Astrocyte (in vitro differentiated cells and primary cell): ENCODE data around the gene ST6GALNAC3. TPM values are rescaled to one million over a fixed set of nuclear protein-coding genes. Genes with fewer than 3 reads are reported as not detected.
"Not testable (repeated sequence)": the region's sequence is repeated elsewhere in the genome, so short reads cannot be mapped to it uniquely, and the experiment has no call there.

ENCODE experiments used
- DNase-seq: peaks from one replicate; pipeline ENCODE4 v3.0.0-alpha.2; 2010; ENCODE audit warnings: low read depth
- FAIRE-seq: peaks from 2 replicates; lab custom pipeline; 2011; peaks lifted over from hg19 to GRCh38; lab: Jason Lieb, UNC
- H2AFZ ChIP-seq: 2 replicates; pipeline ENCODE4 v1.6.0; 2012; ENCODE audit warnings: low read depth, low read length, inconsistent platforms
- H3K27ac ChIP-seq: 2 replicates; pipeline ENCODE4 v1.5.1; 2011; ENCODE audit warnings: low read depth, low read length, inconsistent platforms
- H3K27me3 ChIP-seq: 2 replicates; pipeline ENCODE4 v1.6.0; 2011; ENCODE audit warnings: low read length, inconsistent platforms; ENCODE audit not compliant: insufficient read depth
- H3K36me3 ChIP-seq: 2 replicates; pipeline ENCODE4 v1.5.1; 2011; ENCODE audit warnings: low read length, inconsistent platforms; ENCODE audit not compliant: insufficient read depth
- H3K4me1 ChIP-seq: 2 replicates; pipeline ENCODE4 v1.5.1; 2011; ENCODE audit warnings: low read length, inconsistent platforms; ENCODE audit not compliant: insufficient read depth
- H3K4me2 ChIP-seq: 2 replicates; pipeline ENCODE4 v1.6.0; 2012; ENCODE audit warnings: low read length, inconsistent platforms
- H3K4me3 ChIP-seq: 2 replicates; pipeline ENCODE4 v1.5.1; 2011; ENCODE audit warnings: low read depth, mild to moderate bottlenecking, low read length, inconsistent platforms; ENCODE audit not compliant: insufficient read depth
- H3K79me2 ChIP-seq: 2 replicates; pipeline ENCODE4 v1.6.0; 2012; ENCODE audit warnings: mild to moderate bottlenecking, low read length, inconsistent platforms; ENCODE audit not compliant: insufficient read depth
- H3K9ac ChIP-seq: 2 replicates; pipeline ENCODE4 v1.6.0; 2012; ENCODE audit warnings: mild to moderate bottlenecking, low read length, inconsistent platforms
- H3K9me3 ChIP-seq: 2 replicates; pipeline ENCODE4 v1.5.1; 2012; ENCODE audit warnings: low read depth, mild to moderate bottlenecking, low read length, inconsistent platforms; ENCODE audit not compliant: insufficient read depth
- H4K20me1 ChIP-seq: 2 replicates; pipeline ENCODE4 v1.6.0; 2012; ENCODE audit warnings: low read length, inconsistent platforms; ENCODE audit not compliant: insufficient read depth
- H3K27ac Mint-ChIP-seq: one replicate; pipeline ENCODE4 v1.8.0; 2021; ENCODE audit warnings: mild to moderate bottlenecking, mixed read lengths; ENCODE audit not compliant: unreplicated experiment
- H3K27me3 Mint-ChIP-seq: one replicate; pipeline ENCODE4 v1.8.0; 2021; ENCODE audit warnings: low read depth, mixed read lengths; ENCODE audit not compliant: unreplicated experiment
- H3K36me3 Mint-ChIP-seq: one replicate; pipeline ENCODE4 v1.8.0; 2021; ENCODE audit warnings: low read depth, mixed read lengths; ENCODE audit not compliant: unreplicated experiment
- H3K4me1 Mint-ChIP-seq: one replicate; pipeline ENCODE4 v1.8.0; 2021; ENCODE audit warnings: low read depth, mixed read lengths; ENCODE audit not compliant: unreplicated experiment
- H3K4me3 Mint-ChIP-seq: one replicate; pipeline ENCODE4 v1.8.0; 2021; ENCODE audit warnings: mild to moderate bottlenecking, moderate library complexity, mixed read lengths; ENCODE audit not compliant: unreplicated experiment
- H3K9me3 Mint-ChIP-seq: one replicate; pipeline ENCODE4 v1.8.0; 2021; ENCODE audit warnings: mild to moderate bottlenecking, mixed read lengths; ENCODE audit not compliant: unreplicated experiment
- CTCF ChIP-seq: IDR thresholded peaks from 2 replicates; pipeline ENCODE4 v1.5.1; 2011; ENCODE audit warnings: low read depth, mild to moderate bottlenecking, inconsistent platforms, low read length, moderate library complexity; ENCODE audit not compliant: insufficient read depth
- EZH2 ChIP-seq: IDR thresholded peaks from 2 replicates; pipeline ENCODE4 v1.6.1; 2012; ENCODE audit warnings: mild to moderate bottlenecking, low read length, inconsistent platforms; ENCODE audit not compliant: insufficient read depth
- total RNA-seq: library from RNA; stranded (reverse); gene quantifications from 2 replicates; pipeline ENCODE4 v1.2.1, GENCODE V29; 2021

Gene ST6GALNAC3
- total RNA-seq, 1 donor from 2014 or later: 3.2 TPM

DNA sequence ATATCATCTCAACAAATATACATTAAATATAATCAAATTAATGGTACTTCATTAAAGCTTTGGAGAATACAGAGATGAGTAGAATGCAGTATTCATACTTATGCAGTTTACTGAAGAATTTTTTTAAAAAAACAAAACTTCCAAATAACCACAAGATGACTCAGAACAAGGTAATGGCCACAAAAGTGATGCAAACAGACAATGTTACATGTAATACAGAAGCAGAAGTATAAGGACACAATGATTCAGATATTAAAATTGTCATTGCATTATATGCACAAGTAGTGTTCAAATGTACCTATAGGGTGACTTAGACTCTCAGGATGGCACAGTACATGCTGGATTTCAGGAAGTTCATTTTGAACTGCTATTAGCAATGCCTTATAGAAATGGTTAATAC lies 565.5 kb downstream of the ST6GALNAC3 start:
- H3K9me3 Mint-ChIP-seq: peaks cover 14% of the 10 kb centered on the region
- Histone ChIP-seq H3K36me3 (no peaks in the 10 kb centered on the region), H3K9me3 (no peaks in the 10 kb centered on the region), H3K4me3 (no peak overlapping the region), H4K20me1 (no peaks in the 10 kb centered on the region), H3K4me1 (no peaks in the 10 kb centered on the region), H3K4me2 (no peak overlapping the region), H2AFZ (no peak overlapping the region), H3K27ac (no peak overlapping the region), H3K79me2 (no peaks in the 10 kb centered on the region), H3K27me3 (no peaks in the 10 kb centered on the region), H3K9ac (no peak overlapping the region)
- H3K36me3 Mint-ChIP-seq: peaks cover 2% of the 10 kb centered on the region
- H3K27me3 Mint-ChIP-seq: peaks cover 7% of the 10 kb centered on the region
- TF ChIP-seq EZH2: no peak
- FAIRE-seq: no peak
- peaks cover 4% of the 10 kb centered on the region for H3K4me1 Mint-ChIP-seq
- peak overlapping the region; percentile 93 for H3K27ac Mint-ChIP-seq
- peak; percentile 10 for DNase-seq
- no peak overlapping the region for H3K4me3 Mint-ChIP-seq

DNA sequence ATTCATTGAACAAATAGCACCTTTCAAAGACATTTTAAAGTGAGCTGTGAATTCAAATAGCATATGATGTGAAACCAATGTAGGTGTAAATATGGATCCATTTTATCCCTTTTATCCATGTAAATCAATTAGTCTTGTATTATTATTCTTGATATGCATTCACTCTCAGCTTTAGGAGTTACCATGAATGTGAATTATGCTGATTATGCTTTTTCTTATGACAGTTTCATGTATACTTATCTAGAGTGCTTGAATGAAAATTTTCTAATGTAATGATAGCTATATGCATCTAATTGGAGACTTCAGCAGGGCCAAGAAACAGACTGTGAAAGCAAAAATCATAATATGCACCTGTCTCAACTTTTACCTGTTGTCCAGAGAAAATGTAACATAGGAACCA lies 566.2 kb downstream of the ST6GALNAC3 start:
- H3K36me3 Mint-ChIP-seq: peaks cover 2% of the 10 kb centered on the region
- H3K4me1 ChIP-seq: no peaks in the 10 kb centered on the region
- DNase-seq: no peak

GRCh38 chr1:76644139-76644538 lies 569.6 kb downstream of the ST6GALNAC3 start:
- Histone ChIP-seq H3K9me3 (no peaks in the 10 kb centered on the region), H3K79me2 (no peaks in the 10 kb centered on the region), H3K36me3 (no peaks in the 10 kb centered on the region), H4K20me1 (no peaks in the 10 kb centered on the region), H3K4me2 (no peak overlapping the region), H2AFZ (no peak overlapping the region), H3K4me1 (no peaks in the 10 kb centered on the region), H3K27me3 (no peaks in the 10 kb centered on the region), H3K4me3 (no peak overlapping the region), H3K27ac (no peak overlapping the region), H3K9ac (no peak overlapping the region)
- Mint-ChIP-seq H3K36me3 (peaks cover 2% of the 10 kb centered on the region), H3K27me3 (peaks cover 11% of the 10 kb centered on the region), H3K4me3 (no peak overlapping the region), H3K9me3 (peaks cover 14% of the 10 kb centered on the region), H3K4me1 (peaks cover 4% of the 10 kb centered on the region), H3K27ac (no peak overlapping the region)
- FAIRE-seq: no peak
- DNase-seq: no peak
- TF ChIP-seq EZH2: no peak
- no peak for TF ChIP-seq CTCF

More for the DNA sequence above, 566.2 kb downstream of the ST6GALNAC3 start:
- Mint-ChIP-seq H3K27ac (peak overlapping the region; percentile 16), H3K4me1 (peaks cover 4% of the 10 kb centered on the region), H3K9me3 (peaks cover 14% of the 10 kb centered on the region), H3K27me3 (peaks cover 11% of the 10 kb centered on the region), H3K4me3 (no peak overlapping the region)
- H3K9me3 ChIP-seq: no peaks in the 10 kb centered on the region
- no peaks in the 10 kb centered on the region for H4K20me1 ChIP-seq
- H3K4me3 ChIP-seq: no peak overlapping the region
- H3K27ac ChIP-seq: no peak overlapping the region
- H3K36me3 ChIP-seq: no peaks in the 10 kb centered on the region
- no peak overlapping the region for H2AFZ ChIP-seq
- H3K9ac ChIP-seq: no peak overlapping the region
- no peaks in the 10 kb centered on the region for H3K79me2 ChIP-seq
- TF ChIP-seq CTCF: no peak
- no peak for TF ChIP-seq EZH2
- no peak overlapping the region for H3K4me2 ChIP-seq
- FAIRE-seq: no peak
- H3K27me3 ChIP-seq: no peaks in the 10 kb centered on the region

DNA sequence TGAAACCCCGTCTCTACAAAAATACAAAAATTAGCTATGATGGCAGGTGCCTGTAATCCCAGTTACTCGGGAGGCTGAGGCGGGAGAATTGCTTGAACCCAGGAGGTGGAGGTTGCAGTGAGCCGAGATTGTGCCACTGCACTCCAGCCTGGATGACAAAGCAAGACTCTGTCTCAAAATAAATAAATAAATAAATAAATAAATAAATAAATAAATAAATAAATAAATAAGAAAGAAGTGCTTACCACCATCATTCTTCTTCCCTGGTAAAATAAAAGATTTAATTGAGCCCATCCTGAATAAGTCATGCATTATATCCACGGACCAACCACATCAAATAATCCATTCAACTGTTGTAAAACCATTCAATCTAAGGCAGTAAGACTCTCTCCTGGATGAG lies 578.3 kb downstream of the ST6GALNAC3 start:
- DNase-seq, H3K9ac ChIP-seq, H3K4me3 Mint-ChIP-seq, H4K20me1 ChIP-seq, H3K9me3 ChIP-seq, H3K36me3 ChIP-seq, H3K79me2 ChIP-seq, H3K27me3 ChIP-seq, H3K4me2 ChIP-seq, H3K27ac Mint-ChIP-seq, H3K27me3 Mint-ChIP-seq, H3K27ac ChIP-seq, H3K4me3 ChIP-seq, H3K4me1 Mint-ChIP-seq, H3K36me3 Mint-ChIP-seq, H2AFZ ChIP-seq, FAIRE-seq, H3K4me1 ChIP-seq: not testable (repeated sequence)
- H3K9me3 Mint-ChIP-seq: peaks cover 17% of the 10 kb centered on the region
